ENCODE measurements around the gene SLC25A19.

SLC25A19 gene

GRCh38 chr17:75246404-75246803 lies 42.8 kb downstream of the SLC25A19 start:
- H3K27ac ChIP-seq (ENCODE audit: low read length) = no peak overlapping the region
- no peaks in the 10 kb centered on the region for H3K27me3 ChIP-seq (ENCODE audit: low read depth, low read length)
- no peaks in the 10 kb centered on the region for H3K9me3 ChIP-seq (ENCODE audit: control insufficient read depth in 1 of 2, low read length in 2 of 2)
- no peak overlapping the region for H3K4me3 ChIP-seq (ENCODE audit: low read depth in 1 of 2, low read length in 2 of 2)
- H3K4me1 ChIP-seq (ENCODE audit: control insufficient read depth in 1 of 2, insufficient read depth in 2 of 2, low read length in 2 of 2) = peaks cover 0 to 7% of the 10 kb centered on the region in 2 donors
- H3K36me3 ChIP-seq (ENCODE audit: control insufficient read depth in 1 of 2, insufficient read depth in 2 of 2, low read length in 2 of 2) = peaks cover 47 to 53% of the 10 kb centered on the region in 2 donors

GRCh38 chr17:75245011-75245410 lies 44.2 kb downstream of the SLC25A19 start:
- Histone ChIP-seq H3K27ac (ENCODE audit: low read length) (no peak overlapping the region), H3K36me3 (ENCODE audit: control insufficient read depth in 1 of 2, insufficient read depth in 2 of 2, low read length in 2 of 2) (peaks cover 53 to 67% of the 10 kb centered on the region in 2 donors), H3K9me3 (ENCODE audit: control insufficient read depth in 1 of 2, low read length in 2 of 2) (no peaks in the 10 kb centered on the region), H3K4me1 (ENCODE audit: control insufficient read depth in 1 of 2, insufficient read depth in 2 of 2, low read length in 2 of 2) (peaks cover 0 to 2% of the 10 kb centered on the region in 2 donors), H3K27me3 (ENCODE audit: low read depth, low read length) (no peaks in the 10 kb centered on the region), H3K4me3 (ENCODE audit: low read depth in 1 of 2, low read length in 2 of 2) (no peak overlapping the region)

DNA sequence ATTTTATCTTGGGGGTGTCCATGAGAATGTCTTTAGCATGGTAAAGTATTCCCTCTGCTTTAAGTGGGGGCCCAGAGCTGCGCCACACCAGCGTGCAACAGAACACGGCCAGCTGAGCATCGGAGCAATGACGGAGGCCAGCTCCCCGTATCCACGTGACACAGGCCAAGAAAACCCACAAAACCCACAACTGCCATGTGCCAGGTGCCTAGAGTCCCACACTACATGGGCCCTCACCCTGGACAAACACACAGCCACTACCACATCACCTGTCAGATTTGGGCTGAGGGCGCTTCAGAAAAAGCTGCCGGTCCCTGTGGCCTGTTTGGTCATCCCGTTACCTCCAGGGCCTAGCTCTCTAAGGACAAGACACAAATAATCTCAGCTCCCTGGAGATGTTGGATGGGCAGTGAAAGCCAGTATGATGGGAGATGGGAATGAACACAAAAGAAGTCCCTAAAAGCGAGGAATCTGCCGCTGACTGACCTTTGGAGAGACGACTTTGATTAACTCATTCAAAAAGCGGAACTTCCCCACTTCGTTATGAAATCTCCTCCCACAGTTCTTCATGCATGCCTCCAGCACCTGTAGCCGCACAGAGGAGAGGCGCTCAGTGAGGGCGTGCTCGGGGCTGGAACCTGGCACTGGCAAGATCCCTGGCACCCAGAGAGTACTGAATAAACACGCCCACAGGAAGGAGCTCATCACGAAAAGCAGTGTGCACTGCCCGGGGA lies 44.9 kb downstream of the SLC25A19 start:
- Histone ChIP-seq H3K4me1 (ENCODE audit: control insufficient read depth in 1 of 2, insufficient read depth in 2 of 2, low read length in 2 of 2) (no peaks in the 10 kb centered on the region), H3K36me3 (ENCODE audit: control insufficient read depth in 1 of 2, insufficient read depth in 2 of 2, low read length in 2 of 2) (peaks cover 53 to 74% of the 10 kb centered on the region in 2 donors), H3K27me3 (ENCODE audit: low read depth, low read length) (no peaks in the 10 kb centered on the region)

DNA sequence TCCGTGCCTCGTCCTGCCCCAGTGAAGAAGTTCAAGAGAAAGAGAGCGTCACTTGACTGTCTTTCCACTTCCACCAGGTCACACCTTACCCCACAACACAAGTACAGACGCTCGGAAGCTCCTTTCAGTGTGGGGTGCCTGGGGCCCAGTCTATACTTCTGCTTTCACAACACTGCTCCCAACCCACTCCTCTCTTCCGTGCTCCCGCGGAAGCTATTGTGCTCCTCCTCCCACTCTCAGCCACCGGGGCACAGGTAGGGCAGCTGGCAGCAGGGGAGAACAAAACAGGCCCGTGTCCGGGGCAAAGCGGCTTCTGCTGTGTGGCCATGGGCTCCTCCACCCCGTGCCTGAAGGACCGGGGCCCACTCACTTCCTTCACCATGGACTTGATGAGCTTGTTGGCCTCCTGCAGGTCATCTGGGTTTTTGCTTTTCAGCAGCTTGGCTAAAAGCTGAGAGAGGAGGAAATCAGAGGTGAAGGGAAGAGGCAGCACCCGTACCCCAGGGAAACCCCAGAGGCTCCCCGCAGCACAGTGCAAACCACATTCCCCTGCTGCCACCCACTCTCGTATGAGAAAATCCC lies 46.7 kb downstream of the SLC25A19 start:
- H3K9me3 ChIP-seq (ENCODE audit: control insufficient read depth in 1 of 2, low read length in 2 of 2) = no peaks in the 10 kb centered on the region
- H3K27ac ChIP-seq (ENCODE audit: low read length) = no peak overlapping the region
- peaks cover 60 to 91% of the 10 kb centered on the region in 2 donors for H3K36me3 ChIP-seq (ENCODE audit: control insufficient read depth in 1 of 2, insufficient read depth in 2 of 2, low read length in 2 of 2)
- H3K4me3 ChIP-seq (ENCODE audit: low read depth in 1 of 2, low read length in 2 of 2) = no peak overlapping the region
- H3K27me3 ChIP-seq (ENCODE audit: low read depth, low read length) = no peaks in the 10 kb centered on the region
- H3K4me1 ChIP-seq (ENCODE audit: control insufficient read depth in 1 of 2, insufficient read depth in 2 of 2, low read length in 2 of 2) = no peaks in the 10 kb centered on the region

More for the DNA sequence above, 44.9 kb downstream of the SLC25A19 start:
- no peaks in the 10 kb centered on the region for H3K9me3 ChIP-seq (ENCODE audit: control insufficient read depth in 1 of 2, low read length in 2 of 2)
- no peak overlapping the region for H3K27ac ChIP-seq (ENCODE audit: low read length)
- no peak overlapping the region for H3K4me3 ChIP-seq (ENCODE audit: low read depth in 1 of 2, low read length in 2 of 2)

GRCh38 chr17:75241996-75242460 lies 47.2 kb downstream of the SLC25A19 start:
- no peak overlapping the region for H3K4me3 ChIP-seq (ENCODE audit: low read depth in 1 of 2, low read length in 2 of 2)
- no peaks in the 10 kb centered on the region for H3K27me3 ChIP-seq (ENCODE audit: low read depth, low read length)
- H3K9me3 ChIP-seq (ENCODE audit: control insufficient read depth in 1 of 2, low read length in 2 of 2) = no peaks in the 10 kb centered on the region
- H3K4me1 ChIP-seq (ENCODE audit: control insufficient read depth in 1 of 2, insufficient read depth in 2 of 2, low read length in 2 of 2) = no peaks in the 10 kb centered on the region
- H3K27ac ChIP-seq (ENCODE audit: low read length) = no peak overlapping the region
- peaks cover 66 to 96% of the 10 kb centered on the region in 2 donors for H3K36me3 ChIP-seq (ENCODE audit: control insufficient read depth in 1 of 2, insufficient read depth in 2 of 2, low read length in 2 of 2)

GRCh38 chr17:75241502-75241901 lies 47.7 kb downstream of the SLC25A19 start:
- H3K9me3 ChIP-seq (ENCODE audit: control insufficient read depth in 1 of 2, low read length in 2 of 2) = no peaks in the 10 kb centered on the region
- H3K4me3 ChIP-seq (ENCODE audit: low read depth in 1 of 2, low read length in 2 of 2) = no peak overlapping the region
- H3K27ac ChIP-seq (ENCODE audit: low read length) = no peak overlapping the region
- no peaks in the 10 kb centered on the region for H3K4me1 ChIP-seq (ENCODE audit: control insufficient read depth in 1 of 2, insufficient read depth in 2 of 2, low read length in 2 of 2)
- H3K27me3 ChIP-seq (ENCODE audit: low read depth, low read length) = no peaks in the 10 kb centered on the region
- H3K36me3 ChIP-seq (ENCODE audit: control insufficient read depth in 1 of 2, insufficient read depth in 2 of 2, low read length in 2 of 2) = peaks cover 68 to 98% of the 10 kb centered on the region in 2 donors

GRCh38 chr17:75241143-75241430 lies 48.1 kb downstream of the SLC25A19 start:
- H3K9me3 ChIP-seq (ENCODE audit: control insufficient read depth in 1 of 2, low read length in 2 of 2) = no peaks in the 10 kb centered on the region
- H3K27me3 ChIP-seq (ENCODE audit: low read depth, low read length) = no peaks in the 10 kb centered on the region
- no peak overlapping the region for H3K4me3 ChIP-seq (ENCODE audit: low read depth in 1 of 2, low read length in 2 of 2)
- H3K27ac ChIP-seq (ENCODE audit: low read length) = no peak overlapping the region
- H3K36me3 ChIP-seq (ENCODE audit: control insufficient read depth in 1 of 2, insufficient read depth in 2 of 2, low read length in 2 of 2) = peaks cover 68 to 98% of the 10 kb centered on the region in 2 donors
- H3K4me1 ChIP-seq (ENCODE audit: control insufficient read depth in 1 of 2, insufficient read depth in 2 of 2, low read length in 2 of 2) = no peaks in the 10 kb centered on the region

DNA sequence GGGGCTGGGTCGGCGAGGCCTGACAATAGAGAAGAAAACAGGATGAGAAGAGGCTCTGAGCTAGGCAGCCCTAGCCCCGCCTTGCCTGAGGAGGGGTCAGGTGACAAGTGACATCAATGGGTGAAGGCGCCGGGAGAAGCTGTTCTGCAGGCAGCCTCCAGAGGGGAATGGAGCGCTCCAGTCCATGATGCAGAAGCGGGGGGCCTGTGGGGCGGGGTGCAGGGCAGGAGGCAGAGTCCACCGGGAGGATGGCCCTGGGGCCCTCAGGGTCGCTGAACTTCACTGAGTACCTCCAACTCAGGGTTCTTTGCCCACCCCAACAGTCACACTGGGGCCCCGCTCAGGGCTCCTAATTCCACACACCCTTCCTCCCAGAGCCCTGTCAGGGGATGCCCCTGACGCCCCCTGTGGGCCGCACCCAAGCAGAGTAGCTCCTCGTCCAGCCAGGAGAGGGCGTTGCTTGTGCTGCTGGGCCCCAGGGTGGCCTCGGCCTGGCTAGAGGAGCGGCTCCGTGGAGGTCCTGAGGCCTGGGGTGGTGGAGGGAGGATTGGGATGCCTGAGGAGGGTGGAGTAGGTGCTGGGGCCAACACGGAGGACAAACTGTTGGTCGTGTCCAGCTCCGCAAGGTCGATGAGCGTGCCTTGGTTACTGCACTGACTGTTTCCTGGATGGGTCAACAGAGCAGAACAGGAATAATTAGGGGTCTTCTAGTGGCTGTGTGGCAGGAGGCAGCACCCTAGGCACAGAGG lies 48.7 kb downstream of the SLC25A19 start:
- H3K9me3 ChIP-seq (ENCODE audit: control insufficient read depth in 1 of 2, low read length in 2 of 2) = no peaks in the 10 kb centered on the region
- H3K27ac ChIP-seq (ENCODE audit: low read length) = no peak overlapping the region
- no peak overlapping the region for H3K4me3 ChIP-seq (ENCODE audit: low read depth in 1 of 2, low read length in 2 of 2)
- no peaks in the 10 kb centered on the region for H3K27me3 ChIP-seq (ENCODE audit: low read depth, low read length)
- H3K36me3 ChIP-seq (ENCODE audit: control insufficient read depth in 1 of 2, insufficient read depth in 2 of 2, low read length in 2 of 2) = peaks cover 64 to 98% of the 10 kb centered on the region in 2 donors
- no peaks in the 10 kb centered on the region for H3K4me1 ChIP-seq (ENCODE audit: control insufficient read depth in 1 of 2, insufficient read depth in 2 of 2, low read length in 2 of 2)

GRCh38 chr17:75239778-75240393 lies 49.3 kb downstream of the SLC25A19 start:
- Histone ChIP-seq H3K4me1 (ENCODE audit: control insufficient read depth in 1 of 2, insufficient read depth in 2 of 2, low read length in 2 of 2) (no peaks in the 10 kb centered on the region), H3K4me3 (ENCODE audit: low read depth in 1 of 2, low read length in 2 of 2) (no peak overlapping the region), H3K27ac (ENCODE audit: low read length) (no peak overlapping the region), H3K36me3 (ENCODE audit: control insufficient read depth in 1 of 2, insufficient read depth in 2 of 2, low read length in 2 of 2) (peaks cover 64 to 98% of the 10 kb centered on the region in 2 donors), H3K9me3 (ENCODE audit: control insufficient read depth in 1 of 2, low read length in 2 of 2) (no peaks in the 10 kb centered on the region), H3K27me3 (ENCODE audit: low read depth, low read length) (no peaks in the 10 kb centered on the region)

- peaks cover 68 to 98% of the 10 kb centered on the region in 2 donors for H3K36me3 ChIP-seq (ENCODE audit: control insufficient read depth in 1 of 2, insufficient read depth in 2 of 2, low read length in 2 of 2)
- no peak overlapping the region for H3K27ac ChIP-seq (ENCODE audit: low read length)
- H3K27me3 ChIP-seq (ENCODE audit: low read depth, low read length) = no peaks in the 10 kb centered on the region
- H3K4me3 ChIP-seq (ENCODE audit: low read depth in 1 of 2, low read length in 2 of 2) = no peak overlapping the region
- no peaks in the 10 kb centered on the region for H3K9me3 ChIP-seq (ENCODE audit: control insufficient read depth in 1 of 2, low read length in 2 of 2)
- no peaks in the 10 kb centered on the region for H3K4me1 ChIP-seq (ENCODE audit: control insufficient read depth in 1 of 2, insufficient read depth in 2 of 2, low read length in 2 of 2)
Observed at GRCh38 chr17:75239214-75239613, 50.0 kb downstream of the SLC25A19 start.

- H3K4me3 ChIP-seq (ENCODE audit: low read depth in 1 of 2, low read length in 2 of 2) = no peak overlapping the region
- no peaks in the 10 kb centered on the region for H3K27me3 ChIP-seq (ENCODE audit: low read depth, low read length)
- H3K9me3 ChIP-seq (ENCODE audit: control insufficient read depth in 1 of 2, low read length in 2 of 2) = no peaks in the 10 kb centered on the region
- H3K4me1 ChIP-seq (ENCODE audit: control insufficient read depth in 1 of 2, insufficient read depth in 2 of 2, low read length in 2 of 2) = no peaks in the 10 kb centered on the region
- H3K27ac ChIP-seq (ENCODE audit: low read length) = no peak overlapping the region
- peaks cover 65 to 94% of the 10 kb centered on the region in 2 donors for H3K36me3 ChIP-seq (ENCODE audit: control insufficient read depth in 1 of 2, insufficient read depth in 2 of 2, low read length in 2 of 2)
Observed at GRCh38 chr17:75238684-75239191, 50.5 kb downstream of the SLC25A19 start.
